SK-N-SH treated with all-trans-retinoic acid at 6 μM for 48 hours (cell line): ENCODE results near the gene POU2F1.

Source experiments
- ATAC-seq: fragments of 200-7000 bp; cut with Tn5 transposase; 3 replicates; pipeline ENCODE4 v1.9.1; 2020; ENCODE audit warnings: mild to moderate bottlenecking, moderate library complexity
- BACH2 ChIP-seq: fragments of 250-450 bp; sonication (Bioruptor Pico); IDR thresholded peaks from 2 replicates; pipeline ENCODE4 v1.9.0; 2021; ENCODE audit warnings: mild to moderate bottlenecking, borderline replicate concordance
- CSRNP3 ChIP-seq: fragments of 250-450 bp; sonication (Bioruptor Pico); IDR thresholded peaks from 2 replicates; pipeline ENCODE4 v1.5.1; 2021; ENCODE audit warnings: mild to moderate bottlenecking, moderate library complexity
- ESRRG ChIP-seq: fragments of 250-450 bp; sonication (Bioruptor Pico); IDR thresholded peaks from 2 replicates; pipeline ENCODE4 v1.6.1; 2021; ENCODE audit warnings: mild to moderate bottlenecking
- GLIS3 ChIP-seq: fragments of 250-450 bp; sonication (Bioruptor Pico); IDR thresholded peaks from 2 replicates; pipeline ENCODE4 v1.5.0; 2020; ENCODE audit warnings: mild to moderate bottlenecking, moderate library complexity
- ISL1 ChIP-seq: fragments of 250-450 bp; sonication (Bioruptor Pico); IDR thresholded peaks from 2 replicates; pipeline ENCODE4 v2.1.2; 2022; ENCODE audit warnings: mild to moderate bottlenecking, moderate library complexity
- PPARA ChIP-seq: fragments of 250-450 bp; sonication (Bioruptor Pico); IDR thresholded peaks from 2 replicates; pipeline ENCODE4 v1.5.0; 2020; ENCODE audit warnings: mild to moderate bottlenecking, borderline replicate concordance
- RARB ChIP-seq: fragments of 250-450 bp; sonication (Bioruptor Pico); IDR thresholded peaks from 2 replicates; pipeline ENCODE4 v1.8.0; 2021; ENCODE audit warnings: mild to moderate bottlenecking, moderate library complexity
- SNAI2 ChIP-seq: fragments of 250-450 bp; sonication (Bioruptor Pico); IDR thresholded peaks from 2 replicates; pipeline ENCODE4 v1.5.0; 2020; ENCODE audit warnings: mild to moderate bottlenecking, moderate library complexity
- TCF4 ChIP-seq: fragments of 250-450 bp; sonication (Bioruptor Pico); IDR thresholded peaks from 2 replicates; pipeline ENCODE4 v1.8.0; 2021; ENCODE audit warnings: mild to moderate bottlenecking, moderate library complexity, borderline replicate concordance
- TOX ChIP-seq: fragments of 250-450 bp; sonication (Bioruptor Pico); IDR thresholded peaks from 2 replicates; pipeline ENCODE4 v1.8.0; 2021; ENCODE audit warnings: mild to moderate bottlenecking, moderate library complexity, borderline replicate concordance
- TSHZ2 ChIP-seq: fragments of 250-450 bp; sonication (Bioruptor Pico); IDR thresholded peaks from 2 replicates; pipeline ENCODE4 v1.5.0; 2020; ENCODE audit warnings: mild to moderate bottlenecking, moderate library complexity
- ZC3H10 ChIP-seq: fragments of 250-450 bp; sonication (Bioruptor Pico); IDR thresholded peaks from 2 replicates; pipeline ENCODE4 v1.5.1; 2021; ENCODE audit warnings: mild to moderate bottlenecking, moderate library complexity
- ZFP30 ChIP-seq: fragments of 450-650 bp; formaldehyde crosslinking; IDR thresholded peaks from 2 replicates; pipeline ENCODE4 v1.5.0; 2022; ENCODE audit warnings: mild to moderate bottlenecking, moderate library complexity
- ZNF565 ChIP-seq: fragments of 450-650 bp; formaldehyde crosslinking; conservative IDR thresholded peaks from 2 replicates; pipeline ENCODE4 v1.5.0; 2020; ENCODE audit warnings: low read depth, mild to moderate bottlenecking, moderate library complexity
- ZNF70 ChIP-seq: fragments of 450-650 bp; formaldehyde crosslinking; IDR thresholded peaks from 2 replicates; pipeline ENCODE4 v1.5.0; 2020; ENCODE audit warnings: mild to moderate bottlenecking, moderate library complexity
- ZNF8 ChIP-seq: fragments of 450-650 bp; formaldehyde crosslinking; IDR thresholded peaks from 2 replicates; pipeline ENCODE4 v1.5.0; 2020; ENCODE audit warnings: mild to moderate bottlenecking, moderate library complexity
- TF ChIP-seq, protein P1 (sequence below): fragments of 250-450 bp; sonication (Bioruptor Pico); IDR thresholded peaks from 2 replicates; pipeline ENCODE4 v1.5.1; 2020; ENCODE audit warnings: low read depth, mild to moderate bottlenecking, moderate library complexity
- TF ChIP-seq, protein P2 (sequence below): fragments of 250-450 bp; sonication (Bioruptor Pico); IDR thresholded peaks from 2 replicates; pipeline ENCODE4 v1.8.0; 2020; ENCODE audit warnings: mild to moderate bottlenecking, moderate library complexity, borderline replicate concordance
- TF ChIP-seq, protein P3 (sequence below): fragments of 250-450 bp; sonication (Bioruptor Pico); IDR thresholded peaks from 2 replicates; pipeline ENCODE4 v1.8.0; 2021; ENCODE audit warnings: low read depth, mild to moderate bottlenecking, moderate library complexity, borderline replicate concordance

The POU2F1 gene

GRCh38 chr1:167412072-167412471 is 191.4 kb downstream of the POU2F1 start:
- no peak for ATAC-seq
- no peak for TF ChIP-seq ZNF565
- no peak for TF ChIP-seq BACH2
- no peak for TF ChIP-seq TCF4 (CRISPR knock-in tag)
- no peak for TF ChIP-seq SNAI2 (CRISPR knock-in tag)
- TF ChIP-seq, protein P1, sequence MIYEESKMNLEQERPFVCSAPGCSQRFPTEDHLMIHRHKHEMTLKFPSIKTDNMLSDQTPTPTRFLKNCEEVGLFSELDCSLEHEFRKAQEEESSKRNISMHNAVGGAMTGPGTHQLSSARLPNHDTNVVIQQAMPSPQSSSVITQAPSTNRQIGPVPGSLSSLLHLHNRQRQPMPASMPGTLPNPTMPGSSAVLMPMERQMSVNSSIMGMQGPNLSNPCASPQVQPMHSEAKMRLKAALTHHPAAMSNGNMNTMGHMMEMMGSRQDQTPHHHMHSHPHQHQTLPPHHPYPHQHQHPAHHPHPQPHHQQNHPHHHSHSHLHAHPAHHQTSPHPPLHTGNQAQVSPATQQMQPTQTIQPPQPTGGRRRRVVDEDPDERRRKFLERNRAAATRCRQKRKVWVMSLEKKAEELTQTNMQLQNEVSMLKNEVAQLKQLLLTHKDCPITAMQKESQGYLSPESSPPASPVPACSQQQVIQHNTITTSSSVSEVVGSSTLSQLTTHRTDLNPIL (CRISPR knock-in tag): no peak
- TF ChIP-seq, protein P2, sequence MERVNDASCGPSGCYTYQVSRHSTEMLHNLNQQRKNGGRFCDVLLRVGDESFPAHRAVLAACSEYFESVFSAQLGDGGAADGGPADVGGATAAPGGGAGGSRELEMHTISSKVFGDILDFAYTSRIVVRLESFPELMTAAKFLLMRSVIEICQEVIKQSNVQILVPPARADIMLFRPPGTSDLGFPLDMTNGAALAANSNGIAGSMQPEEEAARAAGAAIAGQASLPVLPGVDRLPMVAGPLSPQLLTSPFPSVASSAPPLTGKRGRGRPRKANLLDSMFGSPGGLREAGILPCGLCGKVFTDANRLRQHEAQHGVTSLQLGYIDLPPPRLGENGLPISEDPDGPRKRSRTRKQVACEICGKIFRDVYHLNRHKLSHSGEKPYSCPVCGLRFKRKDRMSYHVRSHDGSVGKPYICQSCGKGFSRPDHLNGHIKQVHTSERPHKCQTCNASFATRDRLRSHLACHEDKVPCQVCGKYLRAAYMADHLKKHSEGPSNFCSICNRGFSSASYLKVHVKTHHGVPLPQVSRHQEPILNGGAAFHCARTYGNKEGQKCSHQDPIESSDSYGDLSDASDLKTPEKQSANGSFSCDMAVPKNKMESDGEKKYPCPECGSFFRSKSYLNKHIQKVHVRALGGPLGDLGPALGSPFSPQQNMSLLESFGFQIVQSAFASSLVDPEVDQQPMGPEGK (CRISPR knock-in tag): no peak
- no peak for TF ChIP-seq ZNF70
- no peak for TF ChIP-seq RARB (CRISPR knock-in tag)
- TF ChIP-seq CSRNP3 (CRISPR knock-in tag): no peak

DNA sequence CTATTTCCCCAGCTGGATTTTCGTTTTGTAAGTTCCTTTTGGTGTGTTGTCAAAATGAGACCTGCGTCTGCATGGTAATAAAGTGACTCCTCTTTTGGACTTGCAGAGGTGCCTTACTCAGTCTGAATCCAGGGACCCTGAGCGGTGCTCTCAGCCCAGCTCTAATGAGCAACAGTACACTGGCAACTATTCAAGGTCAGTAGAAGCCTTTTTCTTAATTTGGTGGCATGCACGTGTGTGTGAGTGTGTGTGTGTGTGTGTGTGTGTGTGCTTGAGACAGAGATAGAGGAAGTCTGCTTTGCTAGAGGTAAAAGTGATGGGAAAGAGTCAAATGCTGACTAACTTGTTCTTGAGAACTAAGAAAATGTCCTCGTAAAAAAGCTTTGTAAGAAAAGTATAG is 192.2 kb downstream of the POU2F1 start:
- ATAC-seq: no peak
- no peak for TF ChIP-seq RARB (CRISPR knock-in tag)

GRCh38 chr1:167413328-167413727 is 192.6 kb downstream of the POU2F1 start:
- ATAC-seq: no peak
- TF ChIP-seq TSHZ2 (CRISPR knock-in tag) (no peak), TCF4 (CRISPR knock-in tag) (no peak)
- TF ChIP-seq, protein P3, sequence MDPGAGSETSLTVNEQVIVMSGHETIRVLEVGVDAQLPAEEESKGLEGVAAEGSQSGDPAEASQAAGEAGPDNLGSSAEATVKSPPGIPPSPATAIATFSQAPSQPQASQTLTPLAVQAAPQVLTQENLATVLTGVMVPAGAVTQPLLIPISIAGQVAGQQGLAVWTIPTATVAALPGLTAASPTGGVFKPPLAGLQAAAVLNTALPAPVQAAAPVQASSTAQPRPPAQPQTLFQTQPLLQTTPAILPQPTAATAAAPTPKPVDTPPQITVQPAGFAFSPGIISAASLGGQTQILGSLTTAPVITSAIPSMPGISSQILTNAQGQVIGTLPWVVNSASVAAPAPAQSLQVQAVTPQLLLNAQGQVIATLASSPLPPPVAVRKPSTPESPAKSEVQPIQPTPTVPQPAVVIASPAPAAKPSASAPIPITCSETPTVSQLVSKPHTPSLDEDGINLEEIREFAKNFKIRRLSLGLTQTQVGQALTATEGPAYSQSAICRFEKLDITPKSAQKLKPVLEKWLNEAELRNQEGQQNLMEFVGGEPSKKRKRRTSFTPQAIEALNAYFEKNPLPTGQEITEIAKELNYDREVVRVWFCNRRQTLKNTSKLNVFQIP (CRISPR knock-in tag): no peak

DNA sequence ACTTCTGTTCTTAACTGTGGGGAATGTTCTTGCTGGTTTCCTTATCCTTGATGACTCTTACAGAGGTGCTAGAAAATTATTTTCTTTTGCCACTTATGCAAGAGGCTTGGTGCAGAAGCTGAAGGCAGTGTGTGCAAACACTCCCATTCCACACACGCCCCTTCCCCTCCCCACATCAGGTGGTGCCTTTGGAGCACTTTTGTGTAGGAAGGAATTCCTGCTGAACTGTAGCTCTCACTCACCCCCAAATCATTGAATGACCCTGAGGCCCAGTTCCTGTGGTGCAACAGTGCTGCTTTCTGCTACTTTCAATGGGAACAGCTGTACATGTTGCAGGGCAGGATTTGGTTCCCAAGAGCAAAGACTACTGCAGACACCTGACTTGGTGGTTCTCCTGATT is 195.8 kb downstream of the POU2F1 start:
- no peak for ATAC-seq
- TF ChIP-seq ZNF70 (no peak), ZFP30 (CRISPR knock-in tag) (no peak), ESRRG (CRISPR knock-in tag) (no peak), BACH2 (no peak), ZNF8 (no peak), SNAI2 (CRISPR knock-in tag) (no peak), TOX (CRISPR knock-in tag) (no peak), ISL1 (CRISPR knock-in tag) (no peak), GLIS3 (CRISPR knock-in tag) (no peak), ZC3H10 (CRISPR knock-in tag) (no peak), PPARA (no peak), RARB (CRISPR knock-in tag) (no peak), TCF4 (CRISPR knock-in tag) (no peak)
- TF ChIP-seq, protein P1 (CRISPR knock-in tag): no peak
